ENCODE data around the gene ERCC8.

ERCC8 gene

DNA sequence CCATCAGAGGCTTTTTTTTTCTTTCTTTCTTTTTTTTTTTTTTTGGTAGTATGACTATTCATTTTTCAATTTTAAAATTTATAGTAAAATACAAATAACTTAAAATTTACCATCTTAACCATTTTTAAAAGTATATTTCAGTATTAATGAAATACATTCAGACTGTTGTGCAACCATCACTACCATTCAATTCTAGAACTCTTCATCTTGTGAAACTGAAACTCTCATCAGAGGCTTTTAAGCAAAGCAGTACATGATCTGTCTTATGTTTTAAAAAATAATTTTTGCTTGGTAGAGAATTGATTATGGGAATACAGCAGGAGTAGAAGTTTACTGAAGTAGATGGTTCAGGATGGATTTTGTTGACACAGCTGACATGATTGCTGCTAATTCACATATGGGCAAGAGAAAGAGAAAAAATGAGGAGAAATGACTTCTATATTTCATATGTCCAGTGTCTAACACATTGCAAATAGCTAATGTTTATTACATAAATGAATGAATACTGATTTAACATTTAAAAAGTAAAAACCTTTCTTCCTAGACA lies 114.2 kb downstream of the ERCC8 start:
- no peak for DNase-seq

DNA sequence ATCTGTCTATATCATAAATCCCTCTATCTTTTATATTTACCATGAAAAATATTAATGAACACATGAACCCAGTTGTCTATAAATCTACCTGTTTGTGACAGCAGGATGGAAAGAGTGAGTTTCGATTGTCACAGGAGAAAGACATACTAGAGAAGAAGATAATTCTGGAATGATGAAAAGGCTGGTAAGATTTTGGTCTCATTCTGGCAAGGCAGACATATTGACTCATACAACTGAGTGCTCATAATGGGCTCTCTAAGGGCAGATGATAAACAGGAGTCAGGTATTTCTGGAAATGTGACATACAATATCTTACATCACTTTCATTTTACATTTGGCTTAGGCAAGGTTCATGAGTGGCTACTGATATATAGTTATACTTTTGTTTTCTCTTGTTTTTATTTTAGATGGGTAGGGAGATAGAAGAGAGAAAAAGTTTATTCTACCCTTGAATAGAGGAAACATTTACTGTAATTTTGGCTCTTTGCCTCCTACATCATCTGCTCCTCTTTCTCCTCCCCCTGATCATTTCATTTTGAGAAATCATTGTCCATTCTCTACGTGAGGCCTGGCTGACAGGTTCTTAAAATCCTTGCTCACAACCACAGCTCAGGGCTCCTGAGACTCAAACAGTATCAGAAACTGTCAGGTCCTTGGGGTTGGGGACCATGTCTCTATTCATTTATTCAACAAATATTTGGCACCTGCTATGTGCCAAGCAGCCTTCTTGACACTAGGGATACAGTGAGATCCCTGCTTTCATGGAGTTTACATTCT lies 115.2 kb downstream of the ERCC8 start:
- DNase-seq: no peak

GRCh38 chr5:60827201-60827600 lies 117.7 kb downstream of the ERCC8 start:
- no peak for DNase-seq

- DNase-seq: no peak
Measured at GRCh38 chr5:60826653-60827052, 118.2 kb downstream of the ERCC8 start.

Measured in activated gamma-delta T cell (primary cell).